ENCODE measurements around the gene VPS54. TPM values are rescaled to one million over a fixed set of nuclear protein-coding genes. Genes with fewer than 3 reads are reported as not detected.
A peak's percentile ranks its signal among the peaks of the same experiment; 100 is the strongest.

The VPS54 gene
- polyA plus RNA-seq, 1 of the 3 experiments (the other 2 are of a cell fraction): 5.3 TPM

DNA sequence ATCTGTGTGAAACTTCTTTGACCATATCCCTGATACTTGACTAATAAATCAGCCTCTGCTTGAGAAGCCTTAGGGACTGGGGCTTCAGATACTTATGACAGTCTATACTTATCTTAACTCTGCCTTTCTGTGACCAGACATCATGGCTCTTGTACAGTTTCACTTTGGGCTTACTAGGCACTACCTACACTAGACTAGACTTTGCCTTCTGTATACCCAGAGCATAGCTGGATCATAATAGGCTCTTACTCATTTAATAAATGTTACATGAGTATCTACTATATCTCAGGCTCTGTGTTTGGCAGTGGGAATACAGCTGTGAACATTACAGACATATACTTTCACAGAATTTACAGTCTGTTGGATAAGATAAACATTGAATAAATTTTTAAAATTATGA lies 168.6 kb downstream of the VPS54 start:
- Histone ChIP-seq H3F3A (replicated peaks; ENCODE audit: insufficient read depth) (peaks cover 5% of the 10 kb centered on the region), H3K4me2 (no peak overlapping the region), H3K79me2 (ENCODE audit: insufficient read depth) (peaks cover 100% of the 10 kb centered on the region), H3K27me3 (ENCODE audit: insufficient read depth) (no peaks in the 10 kb centered on the region), H4K20me1 (ENCODE audit: insufficient read depth) (peaks cover 33% of the 10 kb centered on the region; the same call in 1 of the 2 replicates), H3K4me3 (ENCODE audit: low read depth in 2 of 2, low read length in 1 of 2) (no peak overlapping the region), H3K9me2 (no peaks in the 10 kb centered on the region), H3K9me3 (no peaks in the 10 kb centered on the region), H3K36me3 (replicated peaks in 1 of 2; ENCODE audit: control insufficient read depth in 1 of 2, insufficient read depth in 2 of 2, low read length in 1 of 2) (no peaks in the 10 kb centered on the region), H3K9ac (no peak overlapping the region), H3K4me1 (ENCODE audit: control insufficient read depth in 1 of 2, insufficient read depth in 2 of 2, low read depth in 1 of 2, low read length in 1 of 2) (peaks cover 11 to 29% of the 10 kb centered on the region in 2 experiments), H3K27ac (ENCODE audit: low read depth in 2 of 2, low read length in 1 of 2) (no peak overlapping the region; a peak in 1 of 4 replicates), H2AFZ (ENCODE audit: low read depth) (no peak overlapping the region)
- ChIA-PET CTCF (interaction anchor here (2.0 to 2.2 kb wide), 2 partner anchors 11 to 159 kb away, joined by 4 to 12 read pairs; no protein-coding TSS in a partner anchor), POLR2A (no interaction called here)
- DNase-seq: no peak
- TF ChIP-seq EP300 (IDR thresholded peaks at IDR 0.05; ENCODE audit: borderline replicate concordance in 1 of 2, low read depth in 1 of 2, low read length in 1 of 2) (no peak), REST (IDR thresholded peaks at IDR 0.05; ENCODE audit: low read depth, low read length) (no peak), FOXM1 (IDR thresholded peaks at IDR 0.05; ENCODE audit: low read depth) (no peak), RFX5 (IDR thresholded peaks at IDR 0.05; ENCODE audit: low read length) (no peak), POLR2AphosphoS5 (IDR thresholded peaks at IDR 0.05; ENCODE audit: low read depth, low read length) (no peak)

- Histone ChIP-seq H3F3A (replicated peaks; ENCODE audit: insufficient read depth) (peaks cover 5% of the 10 kb centered on the region), H3K27ac (ENCODE audit: low read depth in 2 of 2, low read length in 1 of 2) (peak overlapping the region; percentile 36 to 47; a peak in 2 of 4 replicates), H3K36me3 (replicated peaks in 1 of 2; ENCODE audit: control insufficient read depth in 1 of 2, insufficient read depth in 2 of 2, low read length in 1 of 2) (no peaks in the 10 kb centered on the region), H3K9ac (no peak overlapping the region), H3K4me2 (peak overlapping the region; percentile 1; the same call in 1 of the 2 replicates), H3K4me1 (ENCODE audit: control insufficient read depth in 1 of 2, insufficient read depth in 2 of 2, low read depth in 1 of 2, low read length in 1 of 2) (peaks cover 11 to 29% of the 10 kb centered on the region in 2 experiments), H3K27me3 (ENCODE audit: insufficient read depth) (no peaks in the 10 kb centered on the region), H3K9me2 (no peaks in the 10 kb centered on the region), H3K79me2 (ENCODE audit: insufficient read depth) (peaks cover 100% of the 10 kb centered on the region), H3K9me3 (no peaks in the 10 kb centered on the region), H3K4me3 (ENCODE audit: low read depth in 2 of 2, low read length in 1 of 2) (no peak overlapping the region), H4K20me1 (ENCODE audit: insufficient read depth) (peaks cover 34% of the 10 kb centered on the region; the same call in 1 of the 2 replicates), H2AFZ (ENCODE audit: low read depth) (no peak overlapping the region)
- POLR2A ChIA-PET: no interaction called here
- WGBS (ENCODE audit: low lambda C conversion rate): 79% methylated on average over 1 of the region's 1 CpG
- no peak for DNase-seq
- CTCF ChIA-PET: interaction anchor here (2.0 to 2.2 kb wide), 2 partner anchors 11 to 158 kb away, joined by 4 to 12 read pairs; no protein-coding TSS in a partner anchor
- TF ChIP-seq MEF2A (IDR thresholded peaks at IDR 0.05; ENCODE audit: borderline replicate concordance, low read depth): no peak
- no peak for TF ChIP-seq USF1 (IDR thresholded peaks at IDR 0.05; ENCODE audit: borderline replicate concordance, low read depth)
- TF ChIP-seq REST (IDR thresholded peaks at IDR 0.05; ENCODE audit: low read depth, low read length): no peak
- no peak for TF ChIP-seq FOXM1 (IDR thresholded peaks at IDR 0.05; ENCODE audit: low read depth)
Measured at GRCh38 chr2:63850204-63850571, 169.0 kb downstream of the VPS54 start.
